Liver (tissue), 9 donors: ENCODE results near the gene TTC21B. TPM values are rescaled to one million over a fixed set of nuclear protein-coding genes. Genes with fewer than 3 reads are reported as not detected.

ENCODE experiments used
- DNase-seq: peaks from one replicate; pipeline ENCODE4 v3.0.0-alpha.2; 2017; ENCODE audit warnings: low spot score
- H3K27ac ChIP-seq, 2 donors: one replicate each; pipeline ENCODE4 v1.7.0; 2013; ENCODE audit warnings: inconsistent platforms in 2 of 2, low read length in 2 of 2, control low read depth in 1 of 2, low read depth in 1 of 2, mild to moderate bottlenecking in 1 of 2
- H3K27me3 ChIP-seq, 4 donors: one replicate each; pipeline versions ENCODE4 v1.6.1 to v1.7.0; 2013; ENCODE audit warnings: low read length in 3 of 4, inconsistent platforms in 1 of 4, mild to moderate bottlenecking in 1 of 4, moderate library complexity in 1 of 4; ENCODE audit not compliant: control insufficient read depth in 4 of 4, insufficient read depth in 4 of 4
- H3K36me3 ChIP-seq, 4 donors: one replicate each; pipeline versions ENCODE4 v1.6.1 to v1.7.0; 2013; ENCODE audit warnings: low read length in 3 of 4, mild to moderate bottlenecking in 3 of 4, low read depth in 1 of 4, moderate library complexity in 1 of 4; ENCODE audit not compliant: control insufficient read depth in 4 of 4, insufficient read depth in 3 of 4
- H3K4me1 ChIP-seq, 4 donors: one replicate each; pipeline versions ENCODE4 v1.6.1 to v1.7.0; 2013; ENCODE audit warnings: low read length in 3 of 4, mild to moderate bottlenecking in 3 of 4, moderate library complexity in 1 of 4; ENCODE audit not compliant: control insufficient read depth in 4 of 4, insufficient read depth in 4 of 4
- H3K4me3 ChIP-seq, 3 donors: one replicate each; pipeline versions ENCODE4 v1.6.1 to v1.7.0; 2013; ENCODE audit warnings: low read length in 3 of 3, control low read depth in 1 of 3, low read depth in 1 of 3, mild to moderate bottlenecking in 1 of 3
- H3K9ac ChIP-seq, 2 donors: one replicate each; pipeline ENCODE4 v1.7.0; 2013; ENCODE audit warnings: low read length in 2 of 2, mild to moderate bottlenecking in 2 of 2, moderate library complexity in 2 of 2, control low read depth in 1 of 2, low read depth in 1 of 2
- H3K9me3 ChIP-seq, 4 donors: one replicate each; pipeline versions ENCODE4 v1.6.1 to v1.7.0; 2013; ENCODE audit warnings: low read length in 3 of 4; ENCODE audit not compliant: control insufficient read depth in 4 of 4
- EGR1 ChIP-seq, 2 donors: IDR thresholded peaks; 2 replicates each; pipeline ENCODE4 v1.6.1; 2016 to 2018; ENCODE audit warnings: antibody characterized with exemption in 2 of 2, low read depth in 2 of 2
- FOXA1 ChIP-seq: IDR thresholded peaks from 2 replicates; pipeline ENCODE4 v1.6.1; 2016; ENCODE audit warnings: antibody characterized with exemption
- FOXA2 ChIP-seq: IDR thresholded peaks from 2 replicates; pipeline ENCODE4 v1.6.1; 2016; ENCODE audit warnings: antibody characterized with exemption
- GABPA ChIP-seq, 2 donors: IDR thresholded peaks in 1 of 2; conservative IDR thresholded peaks in 1 of 2; 2 replicates each; pipeline ENCODE4 v1.6.1; 2016; ENCODE audit warnings: antibody characterized with exemption in 2 of 2, mild to moderate bottlenecking in 1 of 2, moderate library complexity in 1 of 2
- HNF4A ChIP-seq, 2 donors: conservative IDR thresholded peaks; 2 replicates each; pipeline ENCODE4 v1.6.1; 2016; ENCODE audit warnings: antibody characterized with exemption in 2 of 2, mild to moderate bottlenecking in 2 of 2
- HNF4G ChIP-seq: IDR thresholded peaks from 2 replicates; pipeline ENCODE4 v1.6.1; 2016; ENCODE audit warnings: antibody characterized with exemption
- JUND ChIP-seq, 2 donors: IDR thresholded peaks; 2 replicates each; pipeline ENCODE4 v1.6.1; 2016; ENCODE audit warnings: antibody characterized with exemption in 2 of 2
- RAD21 ChIP-seq, 2 donors: IDR thresholded peaks; 2 replicates each; pipeline ENCODE4 v1.6.1; 2016; ENCODE audit warnings: antibody characterized with exemption in 2 of 2, mild to moderate bottlenecking in 2 of 2
- REST ChIP-seq: IDR thresholded peaks from 2 replicates; pipeline ENCODE4 v1.6.1; 2016; ENCODE audit warnings: antibody characterized with exemption, mild to moderate bottlenecking
- RXRA ChIP-seq, 2 donors: IDR thresholded peaks; 2 replicates each; pipeline ENCODE4 v1.6.1; 2017 to 2018; ENCODE audit warnings: antibody characterized with exemption in 2 of 2, mild to moderate bottlenecking in 1 of 2
- SP1 ChIP-seq: IDR thresholded peaks from 2 replicates; pipeline ENCODE4 v1.6.1; 2018; ENCODE audit warnings: antibody characterized with exemption, mild to moderate bottlenecking
- TAF1 ChIP-seq: conservative IDR thresholded peaks from 2 replicates; pipeline ENCODE4 v1.6.1; 2016; ENCODE audit warnings: antibody characterized with exemption, mild to moderate bottlenecking
- YY1 ChIP-seq: IDR thresholded peaks from 2 replicates; pipeline ENCODE4 v1.6.1; 2016; ENCODE audit warnings: antibody characterized with exemption, mild to moderate bottlenecking
- ZBTB33 ChIP-seq: IDR thresholded peaks from 2 replicates; pipeline ENCODE4 v1.6.1; 2016; ENCODE audit warnings: antibody characterized with exemption
- WGBS: extraction: QIAGEN DNeasy Blood & Tissue Kit; methylation state at CpG from one replicate; pipeline ENCODE4 v1.1.7; 2013; 5-methylcytosine and 5-hydroxymethylcytosine counted together
- polyA plus RNA-seq, 2 donors: library from polyadenylated mRNA; stranded (reverse) in 1 of 2; unstranded in 1 of 2; fragments of 200-250 nt in 1 of 2; fragments of >200 nt in 1 of 2; fragmentation: Nextera tagmentation in 1 of 2; extraction: Ambion mirVana in 1 of 2; gene quantifications; one replicate each; pipeline versions ENCODE4 v1.2.1 to v1.2.3, GENCODE V29; 2013 to 2015
- total RNA-seq, 2 donors: library from RNA; depleted of rRNA; stranded (reverse); fragments of >200 nt; gene quantifications; one replicate each; pipeline ENCODE4 v1.2.3, GENCODE V29; 2014
- TF ChIP-seq, protein P1 (sequence below): IDR thresholded peaks from 2 replicates; pipeline ENCODE4 v1.6.1; 2016; ENCODE audit warnings: antibody characterized with exemption
- TF ChIP-seq, protein P2 (sequence below): IDR thresholded peaks from 2 replicates; pipeline ENCODE4 v1.6.1; 2016; ENCODE audit warnings: antibody characterized with exemption
- donor health status: healthy.
- donor health status: healthy.
- donor health status: healthy.
- donor health status: healthy.
- donor health status: healthy.

The TTC21B gene
- total and polyA plus RNA-seq, 4 donors = 2.0 to 25.3 (median 12.7) TPM

GRCh38 chr2:165839610-165840009, 114.0 kb downstream of the TTC21B start (continued):
- TF ChIP-seq, protein P1, sequence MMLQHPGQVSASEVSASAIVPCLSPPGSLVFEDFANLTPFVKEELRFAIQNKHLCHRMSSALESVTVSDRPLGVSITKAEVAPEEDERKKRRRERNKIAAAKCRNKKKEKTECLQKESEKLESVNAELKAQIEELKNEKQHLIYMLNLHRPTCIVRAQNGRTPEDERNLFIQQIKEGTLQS = no peak
- TF ChIP-seq SP1 (no peak), YY1 (no peak), GABPA (IDR thresholded peaks at IDR 0.05 in 1 of 2, conservative IDR thresholded peaks at IDR 0.05 in 1 of 2) (no peak), RAD21 (IDR thresholded peaks at IDR 0.05) (no peak)
- TF ChIP-seq, protein P2, sequence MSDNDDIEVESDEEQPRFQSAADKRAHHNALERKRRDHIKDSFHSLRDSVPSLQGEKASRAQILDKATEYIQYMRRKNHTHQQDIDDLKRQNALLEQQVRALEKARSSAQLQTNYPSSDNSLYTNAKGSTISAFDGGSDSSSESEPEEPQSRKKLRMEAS = no peak

DNA sequence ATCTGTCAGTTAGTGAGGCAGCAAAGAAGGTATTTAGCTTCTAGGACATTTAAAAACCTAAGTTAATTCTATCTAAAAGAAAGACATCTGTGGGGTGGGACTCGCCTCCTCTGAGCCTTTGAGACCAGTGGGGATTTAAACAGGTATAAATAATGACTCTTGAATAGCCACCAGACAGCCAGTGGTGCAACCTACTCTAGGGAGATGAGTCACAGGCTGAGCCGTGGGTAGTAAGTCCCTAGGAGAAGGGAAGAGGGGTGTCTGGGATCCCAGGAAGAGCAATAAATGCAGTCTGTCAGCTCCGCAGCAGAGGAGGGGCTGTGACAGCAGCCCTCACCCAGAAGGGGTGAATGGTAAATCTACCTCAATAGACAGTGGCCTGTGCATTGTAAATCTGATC, 116.5 kb downstream of the TTC21B start:
- WGBS = 93% methylated on average over 3 of the region's 3 CpGs
- TF ChIP-seq RXRA (IDR thresholded peaks at IDR 0.05) = no peak
- TF ChIP-seq TAF1 = no peak
- no peak for TF ChIP-seq HNF4A (conservative IDR thresholded peaks at IDR 0.05)
- TF ChIP-seq FOXA2 = no peak
- TF ChIP-seq, protein P2 = no peak
- no peak for TF ChIP-seq HNF4G
- no peak for TF ChIP-seq YY1
- no peak for TF ChIP-seq REST
- TF ChIP-seq, protein P1 = no peak
- TF ChIP-seq EGR1 (IDR thresholded peaks at IDR 0.05; ENCODE audit: low read depth in 2 of 2) = no peak
- no peak for TF ChIP-seq ZBTB33

DNA sequence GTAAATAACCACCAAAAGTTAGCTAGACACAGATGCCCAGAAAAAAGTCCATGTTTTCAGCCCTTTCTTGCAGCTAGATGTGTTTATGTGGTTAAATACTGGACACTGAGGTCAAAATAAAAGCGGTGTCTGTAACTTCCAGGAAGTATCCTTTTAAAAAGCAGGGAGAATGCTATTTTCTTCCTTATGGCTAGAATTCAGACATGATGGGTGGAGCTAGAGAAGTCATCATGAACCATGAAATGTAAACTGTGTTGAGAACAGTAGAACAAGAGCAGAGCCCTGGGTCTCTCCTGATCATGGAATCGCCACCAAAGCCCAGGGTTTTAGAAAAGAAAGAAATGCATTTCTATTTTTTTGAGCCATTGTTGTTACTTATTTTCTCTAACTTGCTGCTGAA, 118.2 kb downstream of the TTC21B start:
- H3K36me3 ChIP-seq = no peaks in the 10 kb centered on the region
- no peaks in the 10 kb centered on the region for H3K27me3 ChIP-seq
- H3K4me1 ChIP-seq = no peaks in the 10 kb centered on the region
- no peak for TF ChIP-seq EGR1 (IDR thresholded peaks at IDR 0.05; ENCODE audit: low read depth in 2 of 2)
- TF ChIP-seq YY1 = no peak
- no peak for TF ChIP-seq RXRA (IDR thresholded peaks at IDR 0.05)
- TF ChIP-seq SP1 = no peak
- no peak for TF ChIP-seq ZBTB33
- TF ChIP-seq GABPA (IDR thresholded peaks at IDR 0.05 in 1 of 2, conservative IDR thresholded peaks at IDR 0.05 in 1 of 2) = no peak
- TF ChIP-seq HNF4A (conservative IDR thresholded peaks at IDR 0.05) = no peak
- no peak for TF ChIP-seq FOXA1
- TF ChIP-seq JUND (IDR thresholded peaks at IDR 0.05) = no peak
- H3K9me3 ChIP-seq = no peaks in the 10 kb centered on the region
- no peak overlapping the region for H3K4me3 ChIP-seq
- H3K27ac ChIP-seq = no peak overlapping the region
- 84% methylated on average over 2 of the region's 2 CpGs for WGBS
- H3K9ac ChIP-seq = no peak overlapping the region
- no peak for DNase-seq

More for the DNA sequence above, 116.5 kb downstream of the TTC21B start:
- H3K27me3 ChIP-seq = no peaks in the 10 kb centered on the region
- DNase-seq = no peak
- no peak overlapping the region for H3K9ac ChIP-seq
- no peaks in the 10 kb centered on the region for H3K4me1 ChIP-seq
- no peak overlapping the region for H3K27ac ChIP-seq
- H3K36me3 ChIP-seq = no peaks in the 10 kb centered on the region
- no peaks in the 10 kb centered on the region for H3K9me3 ChIP-seq
- no peak overlapping the region for H3K4me3 ChIP-seq
